TTC549 (cell line): Measurements from ENCODE around the gene F5.
A peak's percentile ranks its signal among the peaks of the same experiment; 100 is the strongest.
"Not testable (repeated sequence)": the region's sequence is repeated elsewhere in the genome, so short reads cannot be mapped to it uniquely, and the experiment has no call there.

Source experiments
- FAIRE-seq: peaks from 2 replicates; lab custom pipeline; 2012; peaks lifted over from hg19 to GRCh38; lab: Jason Lieb, UNC

Gene F5

DNA sequence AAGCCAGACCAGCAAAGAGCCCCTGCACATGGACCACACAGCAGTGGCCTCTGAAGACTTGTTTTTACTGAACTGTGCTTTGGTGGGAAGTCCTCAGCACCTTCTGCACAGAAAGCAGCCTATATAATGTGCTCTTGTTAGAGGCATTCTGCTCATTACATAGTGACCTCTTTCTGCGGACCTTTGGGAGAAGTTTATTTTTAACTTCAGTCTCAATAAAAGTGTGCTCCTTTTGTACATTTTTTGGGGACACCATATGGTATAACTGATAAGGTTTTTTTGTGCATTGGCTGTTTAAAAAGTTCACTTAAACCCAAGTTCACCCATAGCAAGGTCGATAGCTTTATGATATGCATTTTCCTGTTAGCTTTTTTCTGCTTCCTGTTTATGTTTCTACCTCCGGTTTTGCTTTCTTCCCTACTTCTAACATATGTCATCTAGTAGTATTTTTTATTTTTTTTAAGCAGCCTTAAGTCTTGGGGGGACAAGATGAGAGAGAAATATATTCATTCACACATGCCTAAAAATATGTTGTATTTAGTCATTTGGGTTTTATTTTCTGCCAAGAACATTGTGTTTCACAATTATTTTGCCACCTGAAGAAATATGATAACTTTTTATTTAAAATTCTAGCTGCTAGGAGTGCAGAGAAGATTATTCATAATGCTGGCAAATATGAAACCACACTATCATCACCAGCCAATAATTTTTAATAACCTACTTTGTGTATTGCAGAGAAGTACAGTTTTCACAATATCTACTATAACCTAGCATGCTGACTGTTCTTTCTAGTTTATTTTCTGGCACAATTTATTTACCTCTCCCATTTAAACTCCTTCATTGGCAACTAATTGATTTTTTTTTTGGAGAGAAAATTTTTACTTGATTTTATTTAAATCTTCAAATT is 77.6 kb downstream of the F5 start:
- FAIRE-seq, result no peak

DNA sequence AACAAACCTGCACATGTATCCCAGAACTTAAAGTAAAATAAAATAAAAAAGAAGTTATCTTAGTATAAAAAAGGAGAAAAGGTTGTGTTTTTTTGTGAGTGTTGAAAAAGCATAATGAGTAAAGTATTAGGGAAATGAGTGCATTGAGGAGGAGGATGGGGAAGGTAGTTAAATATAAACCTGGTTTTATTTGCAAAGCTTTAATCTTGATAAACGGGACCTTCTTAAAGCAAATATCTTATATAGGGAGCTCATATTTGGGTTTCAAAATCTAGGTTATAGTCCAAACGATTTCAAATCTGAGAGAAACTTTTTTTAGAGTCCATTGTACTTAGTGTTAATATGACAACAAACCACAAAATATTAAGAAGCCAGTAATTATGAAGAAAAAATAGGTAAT is 78.9 kb downstream of the F5 start:
- no peak for FAIRE-seq

GRCh38 chr1:169503601-169504000 is 82.7 kb downstream of the F5 start:
- not testable (repeated sequence) for FAIRE-seq

- no peak for FAIRE-seq
Measured at GRCh38 chr1:169499807-169500206, 86.5 kb downstream of the F5 start.

DNA sequence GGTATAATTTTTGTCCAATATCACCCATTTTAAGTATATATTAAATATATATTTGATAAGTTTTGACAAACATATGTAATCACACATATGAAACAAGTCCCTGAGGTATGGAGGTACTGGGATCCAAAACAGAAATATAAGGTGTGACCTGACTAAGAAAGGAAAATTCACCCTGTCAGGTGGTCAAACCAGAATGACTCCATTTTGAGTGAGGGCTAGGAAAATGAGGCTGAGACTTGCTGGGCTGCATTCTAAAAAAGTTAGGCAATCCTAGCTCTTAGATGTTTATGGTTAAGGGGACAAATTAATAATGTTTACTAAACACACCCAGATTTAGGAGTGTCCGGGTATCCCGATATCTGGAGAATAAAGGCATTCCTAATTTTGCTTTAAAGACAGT is 89.0 kb downstream of the F5 start:
- FAIRE-seq, result no peak

DNA sequence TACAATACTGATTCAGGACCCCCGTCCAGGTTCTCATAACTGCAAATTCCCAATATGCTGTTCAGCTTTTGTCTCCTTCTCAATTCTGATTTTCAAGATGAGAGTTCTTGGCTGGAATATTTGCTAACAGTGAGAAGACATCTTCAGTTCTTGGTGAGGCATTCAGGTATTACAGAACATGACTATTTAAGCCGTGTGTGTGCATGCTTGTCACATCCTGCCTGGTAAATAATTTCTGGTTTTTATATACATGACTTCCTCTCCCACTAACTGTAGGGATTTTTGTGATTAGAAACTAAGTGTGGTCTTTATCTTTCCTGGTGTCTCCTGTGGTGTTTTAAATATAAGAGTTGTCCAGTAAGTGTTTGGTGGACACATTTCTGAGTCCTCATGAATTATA is 90.4 kb downstream of the F5 start:
- no peak for FAIRE-seq

GRCh38 chr1:169495046-169495775 is 91.1 kb downstream of the F5 start:
- FAIRE-seq, result no peak

GRCh38 chr1:169494343-169494742 is 91.9 kb downstream of the F5 start:
- FAIRE-seq, result no peak

DNA sequence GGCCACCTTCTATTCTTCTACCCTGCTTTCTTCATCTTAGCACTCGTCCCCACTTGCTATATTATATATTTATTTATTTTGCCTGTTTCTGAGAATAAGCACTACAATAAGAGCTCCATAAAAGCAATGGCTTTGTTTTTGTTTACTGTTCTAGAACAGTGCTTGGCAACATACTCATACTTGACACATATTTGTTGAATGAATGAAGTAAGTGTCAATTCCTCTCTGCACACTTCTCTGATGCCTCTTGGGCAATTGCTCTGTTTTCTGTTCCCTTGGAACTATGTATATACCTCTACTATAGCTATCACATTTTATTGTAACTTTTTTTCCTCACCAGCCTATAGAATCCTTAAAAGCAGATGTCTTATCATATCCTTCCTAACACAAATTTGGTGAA is 93.0 kb downstream of the F5 start:
- no peak for FAIRE-seq

DNA sequence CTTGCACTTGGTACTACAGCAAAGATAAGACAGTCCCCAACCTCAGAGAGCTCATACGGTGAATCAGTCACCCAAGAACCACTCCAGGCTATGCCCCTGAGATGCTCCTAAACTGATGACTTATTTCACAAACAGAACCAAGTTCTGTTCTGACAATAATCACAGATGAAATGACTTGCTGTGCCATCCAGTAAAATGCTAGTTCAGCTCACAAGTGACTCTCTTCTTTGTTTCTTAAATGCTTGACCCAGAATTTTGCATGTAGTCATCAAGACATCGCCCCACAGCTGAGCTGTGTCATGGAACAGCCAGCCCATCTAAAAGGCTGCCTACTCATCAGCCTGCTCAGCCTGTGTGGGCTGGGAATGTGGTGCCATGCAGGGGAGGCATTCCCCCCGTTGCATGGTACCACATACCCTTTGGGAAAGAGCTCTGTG is 94.4 kb downstream of the F5 start:
- no peak for FAIRE-seq

DNA sequence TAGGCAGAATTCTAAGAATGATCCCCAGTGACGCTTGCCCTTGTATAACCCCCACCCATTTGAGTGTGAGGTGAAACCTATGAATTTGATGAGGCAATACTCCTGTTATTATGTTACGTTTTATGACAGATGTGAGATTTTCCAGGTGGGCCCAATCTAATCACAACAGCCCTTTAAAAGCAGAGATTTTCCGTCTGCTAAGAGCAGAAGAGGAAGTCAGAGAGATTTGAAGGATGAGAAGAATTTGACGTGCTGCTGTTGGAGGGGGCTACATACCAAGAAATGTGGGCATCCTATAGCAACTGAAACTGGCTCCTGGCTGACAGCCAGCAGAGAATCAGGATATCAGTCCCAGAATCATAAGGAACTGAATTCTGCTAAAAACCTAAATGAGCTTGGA is 98.1 kb downstream of the F5 start:
- no peak for FAIRE-seq

- no peak for FAIRE-seq
Measured at GRCh38 chr1:169487561-169487960, 98.7 kb downstream of the F5 start.

DNA sequence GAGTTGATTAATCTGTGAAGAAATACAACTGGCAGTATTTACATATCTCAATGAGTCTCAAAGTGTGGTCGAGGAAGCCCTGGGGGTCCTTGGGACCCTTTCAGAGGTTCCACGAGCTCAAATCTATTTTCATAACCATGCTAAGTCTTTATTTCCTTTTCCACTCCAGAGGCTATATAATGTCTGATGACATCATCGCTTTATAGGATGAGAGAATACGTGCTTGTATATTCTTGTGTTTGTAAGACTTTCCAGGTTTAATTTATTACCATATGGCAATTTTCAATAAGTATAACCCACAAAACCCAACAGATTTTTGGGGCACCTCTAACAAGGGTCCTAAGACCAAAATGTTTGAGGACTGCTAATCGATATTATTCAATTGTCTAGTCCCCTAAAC is 99.1 kb downstream of the F5 start:
- no peak for FAIRE-seq

DNA sequence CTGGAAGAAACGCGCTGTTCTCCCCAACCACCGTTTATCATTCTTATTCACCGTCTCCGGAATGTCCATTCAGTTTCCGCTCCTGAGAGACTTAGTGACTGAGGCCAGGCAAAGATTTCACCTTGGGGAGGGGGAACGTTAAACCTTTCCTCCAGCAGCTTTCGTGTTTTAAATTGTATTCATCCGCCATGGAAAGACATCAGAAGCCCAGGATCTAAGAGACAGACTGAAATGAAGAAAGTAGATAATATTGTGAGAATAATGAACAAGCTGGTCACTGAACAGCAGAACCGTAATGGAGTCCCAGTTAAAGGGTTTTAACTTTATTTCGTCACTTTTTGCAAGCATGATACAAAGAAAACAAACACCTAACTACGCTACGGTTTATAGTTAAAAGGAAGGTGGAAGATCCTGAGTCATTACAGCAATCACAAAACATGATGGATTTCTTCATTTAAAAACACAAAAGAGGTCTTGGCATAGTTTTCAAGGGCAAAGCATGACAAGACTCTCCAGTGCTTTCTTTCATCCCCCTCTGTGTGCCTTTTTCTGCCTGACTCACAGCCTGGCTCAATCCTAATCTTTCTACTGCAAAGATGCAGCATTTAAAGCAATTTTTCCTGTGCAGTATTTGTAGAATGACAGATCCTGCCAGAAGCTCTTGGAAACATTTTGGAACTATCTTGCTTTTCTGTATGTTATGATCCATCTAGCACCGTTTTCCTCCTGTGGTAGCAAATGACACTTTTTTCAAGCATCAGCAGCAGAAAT is 99.8 kb downstream of the F5 start:
- FAIRE-seq, result no peak

DNA sequence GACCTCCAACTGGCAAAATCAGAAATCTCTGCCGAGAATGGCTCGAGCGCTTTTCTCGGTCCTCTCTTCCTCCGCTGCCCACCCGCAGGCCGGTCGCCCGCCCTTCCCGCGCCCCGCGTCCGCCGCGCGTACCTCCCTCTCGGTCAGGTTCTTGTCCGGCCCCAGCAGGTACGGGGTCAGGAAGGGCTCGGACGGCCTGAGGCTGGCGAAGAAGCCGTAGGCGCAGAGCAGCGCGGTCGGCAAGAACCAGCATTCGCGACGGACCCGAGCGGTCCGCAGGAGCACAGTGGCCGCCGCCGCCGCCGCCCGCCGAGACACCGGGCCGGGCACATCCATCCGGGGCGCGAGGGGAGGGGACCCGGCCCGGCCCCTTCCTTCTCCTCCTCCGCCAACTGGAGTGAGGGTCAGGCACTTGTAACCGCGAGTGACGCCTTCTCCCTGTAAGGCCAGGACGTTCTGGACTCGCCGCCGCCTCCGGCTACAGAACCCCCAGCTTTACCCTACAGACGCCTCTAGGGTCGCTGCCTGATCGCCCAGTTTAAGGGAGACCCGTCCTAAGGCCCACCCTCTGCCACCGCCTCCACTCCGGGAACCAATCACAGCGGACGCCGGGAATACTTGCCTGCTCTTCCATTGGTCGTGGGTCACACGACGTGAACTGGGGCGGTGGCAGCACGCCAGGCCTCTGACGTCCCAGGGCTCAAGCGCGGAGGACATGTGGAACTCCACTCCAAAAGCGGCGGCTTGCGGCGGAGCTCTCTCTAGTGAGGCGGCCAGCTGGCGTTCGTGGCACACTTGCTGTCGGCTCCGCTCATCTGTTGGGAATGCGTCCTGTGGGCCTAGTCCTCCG is 100.6 kb downstream of the F5 start, which contains the start of gene SLC19A2:
TSS of gene SLC19A2 (minus strand) at position 514 of the 850 bp plus-strand sequence. CDS start at position 336, 178 bp downstream.
- FAIRE-seq, result peak; percentile 97

GRCh38 chr1:169484683-169485430 is 101.4 kb downstream of the F5 start:
- no peak for FAIRE-seq

GRCh38 chr1:169484101-169484500 is 102.2 kb downstream of the F5 start:
- no peak for FAIRE-seq

- no peak for FAIRE-seq
Measured at GRCh38 chr1:169483500-169483966, 102.7 kb downstream of the F5 start.

- FAIRE-seq, result no peak
Measured at GRCh38 chr1:169479363-169480066, 106.8 kb downstream of the F5 start.

GRCh38 chr1:169478094-169478672 is 108.1 kb downstream of the F5 start:
- FAIRE-seq, result no peak
